ENCODE data around the gene PPFIA3. TPM values are rescaled to one million over a fixed set of nuclear protein-coding genes. Genes with fewer than 3 reads are reported as not detected.
A peak's percentile ranks its signal among the peaks of the same experiment; 100 is the strongest.
"Not testable (repeated sequence)": the region's sequence is repeated elsewhere in the genome, so short reads cannot be mapped to it uniquely, and the experiment has no call there.

The PPFIA3 gene
- total RNA-seq, 2 donors from 2014 or later: 3.6 to 3.9 TPM

GRCh38 chr19:49146408-49146770 is 27.0 kb downstream of the PPFIA3 start:
- not testable (repeated sequence) for ATAC-seq (replicated peaks)

DNA sequence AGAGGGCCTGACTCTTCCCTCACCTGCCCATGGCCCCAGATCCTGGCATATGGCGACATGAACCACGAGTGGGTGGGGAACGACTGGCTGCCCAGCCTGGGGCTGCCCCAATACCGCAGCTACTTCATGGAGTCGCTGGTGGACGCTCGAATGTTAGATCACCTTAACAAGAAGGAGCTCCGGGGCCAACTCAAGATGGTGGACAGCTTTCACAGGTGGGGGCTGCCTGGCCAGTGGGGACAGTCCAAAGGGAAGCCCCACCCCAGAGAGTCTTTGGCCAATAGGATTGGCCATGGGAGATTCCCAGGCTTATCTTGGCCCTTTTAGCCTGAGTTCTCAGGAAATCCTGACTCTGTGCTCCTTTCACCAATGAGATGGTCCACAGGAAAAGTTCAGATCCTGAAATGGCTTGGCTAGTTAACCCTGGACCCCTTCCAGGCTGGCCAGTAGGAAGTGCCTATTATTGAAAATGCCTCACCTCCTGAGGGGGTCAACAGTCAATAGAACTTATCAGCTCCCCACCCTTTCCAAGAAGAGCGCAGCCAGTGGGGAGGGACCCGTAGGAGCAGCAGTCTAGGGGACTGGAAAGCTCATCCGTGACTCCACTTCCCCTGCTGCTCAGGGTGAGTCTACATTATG is 28.8 kb downstream of the PPFIA3 start:
- Mint-ChIP-seq H3K27me3 (peaks cover 38% of the 10 kb centered on the region), H3K36me3 (ENCODE audit: low read depth) (no peaks in the 10 kb centered on the region), H3K4me3 (peak overlapping the region; percentile 74), H3K9me3 (no peaks in the 10 kb centered on the region), H3K4me1 (peaks cover 10% of the 10 kb centered on the region), H3K27ac (no peak overlapping the region)
- ATAC-seq (replicated peaks): no peak

More at GRCh38 chr19:49146408-49146770, 27.0 kb downstream of the PPFIA3 start:
- H3K27ac Mint-ChIP-seq; H3K36me3 Mint-ChIP-seq (ENCODE audit: low read depth); H3K9me3 Mint-ChIP-seq: not testable (repeated sequence)
- Mint-ChIP-seq H3K4me3 (peak overlapping the region; percentile 66), H3K4me1 (peaks cover 24% of the 10 kb centered on the region), H3K27me3 (peaks cover 42% of the 10 kb centered on the region)

DNA sequence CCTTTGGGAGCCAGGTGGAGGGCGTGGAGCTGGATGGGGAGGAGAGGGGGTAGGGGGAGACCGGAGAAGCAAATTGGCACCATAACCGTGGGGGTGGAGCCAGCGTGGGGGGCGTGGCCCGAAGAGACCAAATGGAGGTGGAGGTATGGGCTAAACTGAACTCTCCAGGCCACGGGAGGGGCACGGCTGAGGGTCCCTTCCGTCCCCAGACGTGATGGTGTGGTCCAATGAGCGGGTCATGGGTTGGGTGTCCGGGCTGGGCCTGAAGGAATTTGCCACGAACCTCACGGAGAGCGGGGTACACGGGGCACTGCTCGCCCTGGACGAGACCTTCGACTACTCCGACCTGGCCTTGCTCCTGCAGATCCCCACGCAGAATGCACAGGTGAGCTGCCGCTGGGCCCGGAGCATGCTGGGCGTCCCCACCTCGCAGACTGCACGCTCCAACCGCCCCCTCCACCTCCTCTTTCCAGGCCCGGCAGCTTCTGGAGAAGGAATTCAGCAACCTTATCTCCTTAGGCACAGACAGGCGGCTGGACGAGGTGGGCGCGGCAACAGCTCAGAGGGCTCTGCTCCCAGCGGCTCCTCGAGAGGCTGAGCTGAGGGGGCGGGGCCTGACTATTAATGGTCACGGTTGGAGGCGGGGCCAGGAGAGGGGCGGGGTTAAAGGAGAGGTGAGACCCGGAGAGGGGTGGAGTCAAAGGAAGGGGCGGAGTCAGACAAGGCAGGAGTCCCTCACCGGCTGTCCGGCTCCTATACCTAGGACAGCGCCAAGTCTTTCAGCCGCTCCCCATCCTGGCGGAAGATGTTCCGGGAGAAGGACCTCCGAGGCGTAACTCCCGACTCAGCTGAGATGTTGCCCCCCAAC is 29.7 kb downstream of the PPFIA3 start:
- no peaks in the 10 kb centered on the region for H3K9me3 Mint-ChIP-seq
- H3K4me1 Mint-ChIP-seq: peaks cover 9% of the 10 kb centered on the region
- no peaks in the 10 kb centered on the region for H3K36me3 Mint-ChIP-seq (ENCODE audit: low read depth)
- H3K27ac Mint-ChIP-seq: no peak overlapping the region
- peak; percentile 48 for ATAC-seq (replicated peaks)
- H3K27me3 Mint-ChIP-seq: peaks cover 45% of the 10 kb centered on the region
- peak overlapping the region; percentile 74 for H3K4me3 Mint-ChIP-seq

- Mint-ChIP-seq H3K4me1 (peaks cover 9% of the 10 kb centered on the region), H3K27ac (no peak overlapping the region), H3K27me3 (peaks cover 52% of the 10 kb centered on the region), H3K4me3 (peak overlapping the region; percentile 74), H3K36me3 (ENCODE audit: low read depth) (no peaks in the 10 kb centered on the region), H3K9me3 (no peaks in the 10 kb centered on the region)
- no peak for ATAC-seq (replicated peaks)
Measured at GRCh38 chr19:49149652-49150105, 30.3 kb downstream of the PPFIA3 start.

GRCh38 chr19:49150106-49150943 is 31.0 kb downstream of the PPFIA3 start:
- peak; percentile 34 for ATAC-seq (replicated peaks)
- Mint-ChIP-seq H3K27ac (no peak overlapping the region), H3K4me1 (peaks cover 9% of the 10 kb centered on the region), H3K4me3 (peak overlapping the region; percentile 74), H3K27me3 (peaks cover 55% of the 10 kb centered on the region), H3K9me3 (no peaks in the 10 kb centered on the region), H3K36me3 (ENCODE audit: low read depth) (no peaks in the 10 kb centered on the region)

- Mint-ChIP-seq H3K9me3 (no peaks in the 10 kb centered on the region), H3K4me1 (peaks cover 5% of the 10 kb centered on the region), H3K27me3 (peaks cover 61% of the 10 kb centered on the region), H3K27ac (no peak overlapping the region), H3K4me3 (peak overlapping the region; percentile 74), H3K36me3 (ENCODE audit: low read depth) (no peaks in the 10 kb centered on the region)
- no peak for ATAC-seq (replicated peaks)
Measured at GRCh38 chr19:49150944-49151243, 31.6 kb downstream of the PPFIA3 start.

GRCh38 chr19:49151267-49152118 is 32.1 kb downstream of the PPFIA3 start:
- peak; percentile 14 for ATAC-seq (replicated peaks)
- Mint-ChIP-seq H3K4me1 (peaks cover 4% of the 10 kb centered on the region), H3K36me3 (ENCODE audit: low read depth) (no peaks in the 10 kb centered on the region), H3K9me3 (no peaks in the 10 kb centered on the region), H3K27ac (no peak overlapping the region), H3K27me3 (peaks cover 62% of the 10 kb centered on the region), H3K4me3 (peak overlapping the region; percentile 74)

- peaks cover 4% of the 10 kb centered on the region for H3K4me1 Mint-ChIP-seq
- peaks cover 59% of the 10 kb centered on the region for H3K27me3 Mint-ChIP-seq
- H3K27ac Mint-ChIP-seq: no peak overlapping the region
- no peak for ATAC-seq (replicated peaks)
- H3K4me3 Mint-ChIP-seq: no peak overlapping the region
- H3K36me3 Mint-ChIP-seq (ENCODE audit: low read depth): no peaks in the 10 kb centered on the region
- H3K9me3 Mint-ChIP-seq: no peaks in the 10 kb centered on the region
Measured at GRCh38 chr19:49152119-49152550, 32.8 kb downstream of the PPFIA3 start.

DNA sequence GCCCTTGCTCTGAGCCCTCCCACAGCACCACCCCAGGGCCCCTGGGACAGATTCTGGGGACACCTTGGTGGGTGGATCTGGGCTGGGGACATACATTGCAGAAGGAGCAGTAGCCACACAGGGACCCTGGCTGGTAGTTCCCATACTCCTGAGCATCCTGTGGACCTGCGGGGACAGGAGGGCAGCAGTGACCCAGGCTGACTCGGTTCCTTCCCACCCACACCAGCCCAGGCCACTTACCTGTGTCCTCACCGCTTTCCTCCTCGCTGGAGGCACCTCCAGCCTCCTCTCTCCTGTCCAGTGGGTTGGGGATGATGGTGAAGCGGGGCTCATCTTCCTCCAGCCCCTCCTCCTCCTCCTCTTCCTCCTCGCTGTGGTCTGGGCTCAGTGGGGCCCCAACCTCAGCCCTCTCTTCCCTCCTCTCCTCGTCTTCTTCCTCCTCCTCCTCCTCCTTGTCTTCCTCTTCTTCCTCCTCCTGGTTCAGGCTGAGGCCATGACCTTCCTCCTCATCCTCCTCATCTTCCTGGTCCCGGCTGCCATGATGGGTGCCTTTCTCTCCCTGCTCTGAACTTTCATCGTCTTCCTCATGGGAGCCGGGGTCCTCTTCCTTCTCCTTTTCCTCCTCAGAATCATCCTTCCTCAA is 33.9 kb downstream of the PPFIA3 start:
- Mint-ChIP-seq H3K36me3 (ENCODE audit: low read depth) (no peaks in the 10 kb centered on the region), H3K9me3 (no peaks in the 10 kb centered on the region), H3K4me3 (no peak overlapping the region), H3K27me3 (peaks cover 58% of the 10 kb centered on the region), H3K4me1 (peaks cover 6% of the 10 kb centered on the region), H3K27ac (no peak overlapping the region)
- ATAC-seq (replicated peaks): no peak

DNA sequence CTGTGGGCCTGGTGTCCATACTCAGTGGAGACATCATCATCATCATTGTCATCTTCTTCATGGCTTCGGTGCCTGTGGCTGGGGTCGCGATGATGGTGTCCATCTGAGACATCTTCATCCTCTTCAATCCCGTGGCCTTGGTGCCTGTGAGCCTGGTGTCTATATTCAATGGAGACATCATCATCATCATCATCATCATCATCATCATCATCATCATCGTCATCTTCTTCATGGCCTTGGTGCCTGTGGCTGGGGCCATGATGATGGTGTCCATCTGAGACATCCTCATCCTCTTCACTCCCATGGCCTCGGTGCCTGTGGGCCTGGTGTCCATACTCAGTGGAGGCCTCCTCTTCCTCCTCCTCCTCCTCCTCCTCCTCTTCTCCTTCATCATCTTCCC is 34.9 kb downstream of the PPFIA3 start:
- peaks cover 6% of the 10 kb centered on the region for H3K4me1 Mint-ChIP-seq
- H3K4me3 Mint-ChIP-seq: no peak overlapping the region
- H3K9me3 Mint-ChIP-seq: no peaks in the 10 kb centered on the region
- H3K27me3 Mint-ChIP-seq: peaks cover 56% of the 10 kb centered on the region
- H3K36me3 Mint-ChIP-seq (ENCODE audit: low read depth): no peaks in the 10 kb centered on the region
- H3K27ac Mint-ChIP-seq: no peak overlapping the region
- ATAC-seq (replicated peaks): no peak

DNA sequence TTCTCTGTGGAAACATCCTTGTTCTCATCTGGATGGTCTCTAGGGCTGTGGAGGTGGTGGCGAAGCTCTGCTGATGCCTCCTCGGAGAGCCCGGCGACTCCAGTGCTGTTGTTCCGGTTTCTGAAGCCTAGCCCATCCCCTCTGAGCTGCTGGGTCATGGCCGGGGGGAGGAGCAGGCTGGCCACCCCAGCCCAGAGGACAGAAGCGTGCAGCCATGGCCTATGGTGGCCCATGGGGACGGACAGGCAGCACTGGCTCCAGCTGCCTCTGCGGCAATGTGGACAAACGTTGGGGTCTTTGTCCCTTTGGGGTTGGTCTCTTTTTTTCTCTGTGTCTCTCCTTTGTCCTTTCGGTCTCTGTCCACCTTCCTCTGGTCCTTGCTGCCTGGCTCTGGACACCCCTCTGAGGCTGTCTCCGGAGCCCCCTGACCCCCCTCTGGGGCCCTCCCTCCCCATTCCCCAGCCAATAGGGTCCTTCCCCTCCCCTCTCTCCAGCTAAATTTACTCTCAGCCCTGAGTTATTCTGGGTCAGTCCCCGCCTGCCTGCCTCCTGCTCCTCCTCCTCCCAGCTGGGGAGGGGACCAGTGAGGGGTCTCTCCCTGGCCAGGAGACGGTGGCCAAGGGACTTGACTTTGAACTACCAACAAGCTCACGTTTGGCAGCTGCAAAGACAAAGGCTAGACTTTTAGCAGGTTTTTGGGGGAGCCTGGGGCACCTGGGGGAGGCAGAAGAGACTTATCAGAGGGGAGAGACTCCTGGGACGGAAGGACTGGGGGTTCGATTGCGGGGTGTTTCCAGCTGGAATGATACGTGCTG is 35.9 kb downstream of the PPFIA3 start, which contains the start of gene HRC:
Gene HRC, minus strand, starts transcription at position 392 of the 815 bp plus-strand sequence. Its CDS starts 159 bp downstream, at position 233.
- no peaks in the 10 kb centered on the region for H3K36me3 Mint-ChIP-seq (ENCODE audit: low read depth)
- H3K27ac Mint-ChIP-seq: no peak within 1 kb of the TSS
- H3K4me3 Mint-ChIP-seq: no peak within 1 kb of the TSS
- H3K27me3 Mint-ChIP-seq: peaks cover 57% of the 10 kb centered on the region
- H3K9me3 Mint-ChIP-seq: no peaks in the 10 kb centered on the region
- no peak for ATAC-seq (replicated peaks)
- H3K4me1 Mint-ChIP-seq: peaks cover 6% of the 10 kb centered on the region

GRCh38 chr19:49155820-49156346 is 36.5 kb downstream of the PPFIA3 start:
- ATAC-seq (replicated peaks): no peak
- Mint-ChIP-seq H3K4me1 (peaks cover 6% of the 10 kb centered on the region), H3K9me3 (no peaks in the 10 kb centered on the region), H3K27ac (no peak overlapping the region), H3K4me3 (no peak overlapping the region), H3K36me3 (ENCODE audit: low read depth) (no peaks in the 10 kb centered on the region), H3K27me3 (peaks cover 60% of the 10 kb centered on the region)

Data from activated T-helper 17 cell treated with anti-CD3 and anti-CD28 coated beads, Interleukin-2, amount 50 U/mL, for 72 hours (primary cell).